ENCODE data around the gene SRPRB.
"Not testable (repeated sequence)": the region's sequence is repeated elsewhere in the genome, so short reads cannot be mapped to it uniquely, and the experiment has no call there.

The SRPRB gene

DNA sequence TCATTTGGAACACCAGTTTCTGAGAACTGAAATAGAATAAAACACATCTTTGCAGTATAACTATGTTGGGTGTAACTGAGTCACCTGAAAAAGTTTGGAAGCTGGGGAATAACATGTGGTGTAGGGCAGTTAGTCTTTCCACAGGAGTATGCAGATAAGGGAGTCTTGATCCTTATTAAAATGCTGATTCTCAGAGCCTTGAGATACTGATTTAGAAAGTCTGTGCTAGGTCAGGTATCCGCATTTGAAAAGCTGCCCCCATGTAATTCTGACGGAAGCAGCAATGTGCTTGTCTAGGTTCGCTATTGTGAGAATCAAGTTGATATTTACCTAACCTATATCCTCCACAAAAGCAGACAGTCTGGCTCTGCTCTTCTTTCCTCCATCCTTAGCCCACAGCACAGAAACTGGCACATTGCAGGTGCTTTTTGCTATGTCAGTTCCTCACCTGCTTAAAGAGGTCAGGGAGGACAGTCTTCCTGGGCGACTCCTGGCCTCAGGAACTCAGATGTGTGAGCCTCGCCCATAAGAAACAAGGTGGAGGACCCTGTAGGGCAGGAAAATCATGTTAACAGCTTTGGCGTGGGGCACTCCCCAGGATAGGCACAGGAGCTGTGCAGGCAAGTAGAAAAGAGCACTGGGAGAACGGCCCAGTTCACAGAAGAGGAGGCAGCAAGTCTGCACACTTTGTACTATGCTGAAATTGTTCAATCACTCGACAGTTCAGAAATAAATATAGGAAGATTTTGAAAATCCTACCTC is 27.6 kb upstream of the SRPRB start:
- DNase-seq, result no peak

DNA sequence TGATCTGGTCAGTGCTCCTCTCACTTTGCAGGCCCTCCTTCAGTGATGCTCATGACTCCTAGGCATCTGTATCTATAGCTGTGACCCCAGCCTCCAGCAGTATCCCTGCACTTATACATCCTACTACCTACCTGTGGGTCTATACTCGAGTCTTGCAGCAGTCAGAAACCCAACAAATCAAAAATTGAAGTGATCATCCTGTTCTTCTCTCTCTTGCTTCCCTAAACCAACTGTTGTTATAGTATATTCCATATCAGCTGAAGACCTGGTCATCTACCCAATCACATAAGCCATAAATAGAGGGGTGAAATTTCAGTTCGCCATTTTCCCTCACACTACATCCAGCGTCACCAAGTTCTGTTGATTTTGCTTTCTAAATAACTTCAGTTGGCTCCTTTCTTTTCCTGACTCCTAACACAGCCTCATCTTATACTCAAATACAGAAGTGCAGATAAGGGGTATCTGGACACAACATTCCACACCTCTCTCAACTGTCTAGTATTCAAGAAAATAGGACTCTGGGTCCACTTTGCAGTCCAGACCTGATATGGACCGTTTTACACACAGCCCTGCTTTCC is 25.9 kb upstream of the SRPRB start:
- no peak for DNase-seq

DNA sequence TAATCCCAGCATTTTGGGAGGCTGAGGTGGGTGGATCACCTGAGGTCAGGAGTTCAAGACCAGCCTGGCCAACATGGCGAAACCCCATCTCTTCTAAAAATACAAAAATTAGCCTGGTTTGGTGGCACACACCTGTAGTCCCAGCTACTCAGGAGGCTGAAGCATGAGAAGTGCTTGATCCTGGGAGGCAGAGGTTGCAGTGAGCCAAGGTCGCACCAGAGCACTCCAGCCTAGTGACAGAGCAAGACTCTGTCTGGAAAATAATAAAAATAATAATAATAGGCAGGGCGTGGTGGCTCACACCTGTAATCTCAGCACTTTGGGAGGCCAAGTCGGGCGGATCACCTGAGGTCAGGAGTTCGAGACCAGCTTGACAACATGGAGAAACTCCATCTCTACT is 24.9 kb upstream of the SRPRB start:
- DNase-seq, result not testable (repeated sequence)

DNA sequence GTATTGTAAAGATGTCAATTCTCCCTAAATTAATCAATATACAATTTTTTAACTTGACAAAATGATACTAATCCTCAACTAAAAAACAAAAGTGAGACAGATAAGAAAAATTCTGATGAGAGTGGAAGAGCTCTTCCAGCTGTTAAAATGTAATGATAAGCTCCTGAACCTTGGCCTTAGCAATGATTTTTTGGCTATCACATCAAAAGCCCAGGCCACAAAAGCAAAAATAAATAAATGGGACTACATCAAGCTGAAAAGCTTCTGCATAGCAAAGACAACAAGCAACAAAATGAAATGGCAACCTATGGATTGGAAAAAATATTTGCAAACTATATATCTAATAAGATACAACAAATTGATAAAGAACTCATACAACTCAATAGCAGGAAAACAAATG is 24.0 kb upstream of the SRPRB start:
- DNase-seq, result no peak

DNA sequence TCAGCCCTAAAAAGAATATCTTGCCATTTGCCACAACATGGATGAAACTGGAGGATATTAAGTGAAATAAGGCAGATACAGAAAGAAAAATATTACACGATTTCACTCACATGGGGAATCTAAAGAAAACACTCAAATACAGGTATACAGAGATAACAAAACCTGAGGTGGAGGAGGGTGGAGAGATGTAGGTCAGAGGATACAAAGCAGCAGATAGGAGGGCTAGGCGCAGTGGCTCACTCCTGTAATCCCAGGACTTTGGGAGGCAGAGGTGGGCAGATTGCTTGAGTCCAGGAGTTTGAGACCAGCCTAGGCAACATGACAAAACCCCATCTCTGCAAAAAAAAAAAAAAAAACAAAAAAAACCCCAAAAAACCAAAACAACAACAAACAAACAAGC is 23.2 kb upstream of the SRPRB start:
- DNase-seq, result no peak

DNA sequence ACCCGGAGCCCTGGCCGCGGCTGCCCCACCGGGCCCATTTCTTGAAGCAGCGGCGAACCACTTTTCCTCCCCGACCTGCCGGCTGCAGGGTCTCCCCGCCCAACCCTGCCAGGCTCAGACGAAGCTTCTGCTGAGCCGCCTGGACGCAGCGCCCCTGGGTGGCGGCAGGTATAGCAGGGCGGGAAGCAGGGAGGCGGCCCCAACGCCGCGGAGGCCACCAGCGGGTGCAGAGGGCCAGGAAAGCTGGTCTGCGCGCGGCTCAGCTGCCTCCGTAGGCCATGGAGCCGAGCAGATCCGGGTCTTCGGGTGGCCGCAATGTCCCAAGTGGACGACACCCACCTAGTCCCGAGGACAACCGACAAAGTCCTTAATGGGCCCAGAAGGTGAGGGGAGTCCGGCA is 21.9 kb upstream of the SRPRB start:
- no peak for DNase-seq

DNA sequence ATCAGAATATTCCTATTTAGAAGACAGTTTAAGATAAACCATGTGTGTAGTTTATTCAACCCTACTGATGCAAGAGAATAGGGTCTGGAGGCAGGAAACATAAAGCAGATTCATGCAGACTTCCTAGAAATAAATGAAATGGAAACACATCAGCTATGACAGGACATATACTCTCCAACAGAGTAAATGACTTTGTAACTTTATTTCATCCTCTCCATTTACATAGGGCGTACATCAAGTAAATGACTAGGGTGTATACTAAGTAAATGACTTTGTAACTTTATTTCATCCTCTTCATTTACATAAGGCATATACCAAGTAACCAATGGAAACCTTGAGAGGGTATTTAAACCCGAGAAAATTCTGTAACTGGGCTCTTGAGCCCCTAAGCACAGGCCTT is 17.6 kb upstream of the SRPRB start:
- DNase-seq, result no peak

DNA sequence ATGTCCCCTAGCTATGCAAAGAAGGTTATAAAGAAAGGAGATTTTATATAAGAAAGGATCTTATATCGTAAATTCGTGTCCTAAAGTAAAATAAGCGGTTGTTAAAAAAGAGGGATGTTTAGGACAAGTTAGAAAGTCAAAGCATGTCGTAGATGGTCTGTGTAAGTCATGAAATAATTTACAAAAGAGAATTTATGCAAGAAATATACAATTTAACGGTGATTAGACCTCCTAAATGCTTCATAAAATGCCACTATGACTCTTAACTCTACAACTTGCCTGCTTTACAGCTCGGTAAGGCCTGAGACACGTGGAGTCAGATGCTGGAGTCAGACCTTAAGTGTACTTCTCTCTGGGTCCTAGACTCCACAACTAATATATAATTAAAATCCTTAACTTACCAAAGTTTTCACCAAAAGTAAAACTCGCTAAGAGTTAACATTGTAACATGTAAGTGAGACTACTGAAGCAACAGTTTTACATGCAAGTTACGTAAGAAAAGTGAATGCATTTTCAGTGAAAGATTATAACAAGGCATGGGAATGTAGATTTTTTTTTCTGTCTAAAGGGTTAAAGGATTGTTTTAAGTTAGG is 13.3 kb upstream of the SRPRB start:
- DNase-seq, result no peak

DNA sequence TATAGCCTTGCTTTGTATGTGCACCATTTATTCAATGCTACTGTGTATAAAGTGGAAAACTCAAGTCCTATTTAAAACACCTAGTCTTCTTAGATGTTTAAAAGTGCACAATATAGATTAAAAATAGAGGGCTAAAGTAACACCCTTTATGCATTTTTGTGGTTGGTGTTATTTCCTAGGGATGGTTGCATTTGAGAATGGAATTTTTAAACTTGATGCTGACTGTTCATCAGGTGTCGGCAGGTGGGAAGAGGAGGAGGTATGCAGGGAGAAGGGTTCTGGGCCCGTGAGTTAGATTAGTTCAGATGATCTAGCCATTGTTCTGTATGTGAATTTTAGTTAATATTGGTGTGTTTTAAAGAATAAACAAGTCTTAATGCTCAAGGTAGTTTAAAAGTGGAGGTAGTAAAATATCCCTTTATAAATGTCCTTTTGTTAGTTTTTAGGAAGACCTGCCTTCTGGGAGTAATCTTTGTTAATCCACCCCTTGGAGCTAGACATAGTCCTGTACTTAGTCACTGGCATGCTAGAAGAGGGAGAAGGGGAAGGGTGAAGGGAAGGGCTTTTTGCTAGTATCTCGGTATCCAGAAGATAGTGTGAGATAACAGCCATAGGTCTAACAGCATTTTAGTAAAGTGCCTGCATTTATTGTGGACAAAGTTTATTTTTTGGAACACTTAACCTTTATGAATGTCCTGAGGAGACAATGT is 8.1 kb upstream of the SRPRB start:
- DNase-seq, result no peak

DNA sequence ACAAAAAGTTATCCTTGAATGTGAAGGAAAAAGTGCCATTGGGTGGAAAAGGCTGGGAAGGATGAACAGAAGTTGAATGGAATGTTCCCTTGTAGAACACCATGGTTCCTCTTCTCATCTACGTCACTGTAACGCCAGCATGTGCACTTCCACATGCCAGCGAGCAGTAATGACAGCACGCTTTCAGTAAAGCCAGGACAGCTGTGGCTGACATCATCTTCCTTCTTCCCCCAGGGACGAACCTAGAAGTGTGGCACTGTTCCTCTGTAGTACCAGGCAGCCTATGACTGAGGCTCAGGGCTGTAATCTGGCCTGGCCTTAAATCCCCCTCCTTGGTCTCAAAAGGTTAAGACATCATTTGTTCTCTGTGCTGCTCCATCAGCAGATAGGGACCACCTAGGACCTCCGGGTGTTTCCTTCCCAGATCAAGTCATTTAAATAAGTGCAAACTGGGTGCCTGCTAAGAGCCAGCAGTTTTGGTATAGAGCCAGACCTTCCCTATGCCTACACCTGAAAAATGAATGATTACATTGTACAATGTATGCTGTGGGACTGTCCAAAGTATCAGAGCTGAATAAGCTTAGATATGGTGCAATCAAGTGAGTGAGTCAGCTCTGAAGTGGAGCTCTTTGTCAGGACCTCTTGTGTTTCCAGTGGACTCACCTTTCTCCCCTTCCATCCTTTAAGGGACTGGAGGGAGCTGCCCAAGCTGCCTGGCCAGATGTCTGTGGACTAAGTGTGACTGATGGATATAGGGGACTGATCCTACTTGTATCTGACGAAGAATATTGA is 5.6 kb upstream of the SRPRB start:
- DNase-seq, result no peak

DNA sequence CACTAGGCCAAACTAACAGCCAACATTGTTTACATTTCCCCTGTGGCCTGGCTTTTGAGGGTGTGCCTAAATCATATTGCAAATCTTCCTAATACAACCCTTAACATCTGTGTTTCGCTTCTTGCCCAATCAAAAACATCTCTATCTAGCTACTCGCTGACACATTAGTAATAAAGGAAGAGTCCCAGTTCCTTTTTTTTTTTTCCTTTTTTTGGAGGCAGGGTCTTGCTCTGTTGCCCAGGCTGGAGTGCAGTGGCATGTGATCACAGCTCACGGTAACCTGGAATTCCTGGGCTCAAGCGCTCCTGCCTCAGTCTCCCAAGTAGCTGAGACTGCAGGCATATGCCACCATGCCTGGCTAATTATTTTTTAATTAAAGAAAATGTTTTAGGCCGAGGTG is 2.1 kb upstream of the SRPRB start:
- DNase-seq, result no peak

DNA sequence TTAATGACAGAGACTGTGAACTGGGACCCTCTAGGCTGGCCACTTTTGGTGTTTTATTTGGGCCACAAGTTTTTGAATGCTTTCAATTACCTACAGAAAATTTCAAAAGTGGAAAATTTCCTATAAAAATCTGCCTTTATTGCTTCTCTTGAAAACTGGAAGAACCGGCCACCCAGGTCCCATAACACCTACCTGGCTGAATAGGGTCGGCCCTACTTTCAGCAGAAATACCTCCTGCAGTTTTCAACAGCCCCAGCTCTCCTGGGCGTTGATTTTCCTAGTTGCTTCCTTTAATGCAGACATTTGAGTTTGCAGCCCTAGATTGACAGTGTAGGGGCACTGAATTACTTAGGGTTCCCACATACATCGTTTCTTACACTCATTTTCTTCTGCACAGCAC is 719 bp upstream of the SRPRB start:
- no peak for DNase-seq

DNA sequence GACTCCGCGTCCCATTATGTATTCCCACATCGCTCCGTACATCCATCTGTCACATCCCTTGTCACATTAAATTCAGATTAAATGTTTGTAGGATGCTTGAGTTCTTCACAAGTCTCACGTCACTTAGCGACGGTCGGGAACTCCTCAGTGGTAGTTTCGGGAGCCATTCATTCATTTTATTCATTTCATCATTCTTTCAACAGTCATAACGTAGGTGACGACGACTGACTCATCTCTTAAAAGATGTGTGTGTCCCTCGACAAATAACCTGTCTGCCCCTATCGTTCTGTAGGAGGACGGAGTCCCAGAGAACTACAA is 272 bp upstream of the SRPRB start:
- no peak for DNase-seq

DNA sequence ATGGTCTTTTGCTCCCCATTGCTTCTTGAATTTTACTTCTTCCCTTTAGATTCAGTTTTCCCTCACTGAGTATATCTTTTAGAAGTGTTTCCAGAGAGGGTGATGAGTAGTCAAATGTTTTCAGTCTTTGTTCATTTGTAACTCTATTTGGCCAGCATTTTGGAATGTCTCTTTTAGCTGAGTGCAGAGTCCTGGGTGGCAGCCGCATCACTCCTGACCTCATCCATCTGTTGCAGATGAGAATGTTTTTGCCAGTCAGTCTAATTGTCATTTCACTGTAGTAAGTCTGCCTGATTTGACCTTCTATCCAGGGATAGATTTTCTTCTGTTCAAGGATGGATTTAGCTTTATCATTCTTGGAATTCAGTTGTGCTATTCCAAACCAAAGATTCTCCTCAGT is 7.3 kb downstream of the SRPRB start:
- no peak for DNase-seq

DNA sequence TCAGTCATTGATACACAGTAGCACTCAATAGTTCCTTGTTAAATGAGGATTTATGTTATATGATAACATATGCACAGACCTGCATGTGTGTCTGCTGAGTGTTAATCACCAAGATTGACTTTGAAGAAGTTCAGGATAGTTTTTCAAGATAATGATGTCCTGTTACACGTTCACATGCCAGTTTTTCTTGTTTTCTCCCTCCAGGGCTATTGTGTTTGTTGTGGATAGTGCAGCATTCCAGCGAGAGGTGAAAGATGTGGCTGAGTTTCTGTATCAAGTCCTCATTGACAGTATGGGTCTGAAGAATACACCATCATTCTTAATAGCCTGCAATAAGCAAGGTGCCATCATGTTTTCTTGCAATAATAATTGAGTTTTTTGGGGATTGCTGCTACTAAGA is 9.8 kb downstream of the SRPRB start:
- no peak for DNase-seq

DNA sequence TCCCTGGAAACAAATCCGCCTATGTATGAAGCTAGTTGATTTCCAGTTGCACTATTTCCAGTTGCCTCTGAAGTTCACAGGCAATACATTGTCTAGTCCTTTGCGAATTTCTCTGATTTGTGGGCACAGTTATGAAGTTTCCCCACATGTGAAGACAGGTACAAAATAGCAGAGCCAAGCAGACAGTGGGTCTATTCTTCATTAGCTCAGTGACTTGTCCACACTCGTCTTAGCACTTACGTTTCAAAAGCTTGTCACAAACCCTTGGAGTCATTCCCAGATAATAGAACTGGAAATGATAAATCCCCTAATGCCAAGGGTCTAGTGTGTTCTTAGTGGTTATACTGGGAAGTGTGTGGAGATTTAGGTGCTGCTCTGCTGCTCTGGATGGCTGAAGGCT is 14.5 kb downstream of the SRPRB start:
- DNase-seq, result no peak

DNA sequence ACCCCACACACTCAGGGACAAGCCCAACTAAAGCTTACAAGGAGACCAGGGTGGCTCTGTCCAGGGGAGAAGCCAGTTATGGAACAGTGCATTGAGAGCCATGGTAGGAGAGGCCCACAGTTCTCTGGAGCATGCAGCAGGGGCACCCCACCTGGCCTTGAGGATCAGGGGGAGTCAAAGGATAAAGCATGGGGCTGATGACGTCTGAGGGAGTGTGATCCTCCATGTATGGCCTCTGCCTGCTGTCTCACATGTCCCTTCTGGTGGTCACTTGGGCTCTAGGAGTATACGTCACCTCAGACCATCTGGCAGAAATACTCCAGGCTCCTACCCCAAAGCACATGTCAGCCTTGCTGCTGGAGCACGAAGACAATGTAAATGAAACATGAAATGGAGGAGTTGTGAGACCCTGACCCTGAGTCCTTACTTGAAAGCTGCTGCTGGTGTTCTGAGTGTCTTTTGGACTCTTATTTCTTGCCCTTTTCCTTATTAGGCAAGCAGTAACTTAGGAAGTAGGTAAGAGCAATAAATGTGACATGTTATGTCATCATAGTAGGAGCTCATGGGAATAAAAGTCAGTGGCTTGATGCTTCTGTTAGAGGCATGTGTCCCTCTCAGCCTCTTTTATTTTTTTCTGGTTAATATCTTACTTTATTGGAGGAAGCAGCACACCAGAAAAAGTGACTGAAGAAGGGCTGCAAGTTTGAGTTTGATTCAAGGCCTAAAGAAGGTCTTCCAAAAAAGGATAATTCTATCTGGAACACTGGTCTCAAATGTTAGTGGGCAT is 15.5 kb downstream of the SRPRB start:
- no peak for DNase-seq

DNA sequence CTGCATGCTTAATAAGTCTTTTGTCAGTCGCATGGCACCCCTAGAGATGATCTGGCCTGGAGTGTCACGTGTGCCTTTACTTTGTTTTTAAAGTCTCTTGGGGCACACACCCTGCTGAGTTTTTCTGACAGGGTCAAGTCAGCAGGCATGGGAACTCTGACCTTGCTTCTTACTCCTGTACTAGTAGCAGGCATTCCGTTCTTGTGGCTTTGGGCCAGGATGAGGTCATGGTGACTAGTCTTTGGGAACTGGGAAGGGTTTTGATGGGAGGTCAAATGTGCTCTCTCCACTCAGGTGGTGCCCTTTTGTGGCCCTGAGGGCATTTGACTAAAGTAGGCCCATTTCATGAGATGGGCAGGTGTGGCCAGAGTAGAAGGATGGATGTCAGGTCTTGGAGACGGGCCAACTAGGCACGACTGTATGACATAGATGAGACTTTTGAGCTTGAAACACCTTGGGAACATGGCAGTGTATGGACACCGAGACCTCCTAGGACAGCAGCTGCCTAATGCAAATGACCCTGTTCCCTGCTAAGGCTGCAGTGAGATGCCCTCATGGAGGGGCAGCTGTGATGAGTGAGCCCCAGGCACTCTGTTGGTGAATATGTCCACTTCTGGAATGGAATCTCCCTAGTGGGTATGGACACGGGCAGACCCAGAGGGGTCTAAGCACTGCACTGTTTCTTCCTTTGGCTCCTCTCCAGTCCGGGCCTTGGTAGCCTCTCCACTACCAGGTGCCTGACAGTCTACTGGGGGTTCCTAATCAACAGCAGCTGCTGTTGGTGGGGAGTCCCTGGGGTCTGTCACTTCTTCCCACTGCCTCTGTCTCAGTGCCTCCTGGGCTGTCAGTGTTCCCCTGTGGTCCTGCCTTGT is 16.4 kb downstream of the SRPRB start:
- DNase-seq, result peak in 8 of 58 donors; percentile 11 to 76 (median 40)

DNA sequence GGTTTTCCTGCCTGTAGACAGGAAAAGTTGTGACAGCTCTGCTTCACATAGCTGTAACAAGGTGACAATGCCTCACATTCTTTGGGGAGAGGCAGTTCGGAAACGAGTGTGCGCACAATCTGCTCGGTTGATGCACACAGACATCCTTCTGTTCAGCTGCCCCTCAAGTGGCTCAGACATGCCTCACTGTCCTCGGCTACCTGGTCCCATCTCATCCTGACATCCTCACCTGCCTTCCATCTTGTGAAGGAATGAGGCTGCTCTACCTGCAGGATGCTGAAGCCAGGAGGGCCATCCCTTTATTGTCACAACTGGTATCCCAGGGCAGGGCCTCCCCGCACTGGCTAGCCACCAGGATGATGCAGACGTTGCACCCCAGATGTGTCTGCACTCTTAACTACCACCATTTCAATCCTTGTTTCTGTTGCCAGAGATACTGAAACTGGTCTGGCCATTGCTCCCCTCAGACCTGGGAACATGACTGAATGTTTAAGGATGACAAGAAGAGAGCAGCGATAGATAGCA is 19.4 kb downstream of the SRPRB start:
- DNase-seq, result no peak

Data from anterior cingulate cortex (tissue), 58 donors.